Measurements from ENCODE around the gene FBN2.

The FBN2 gene

GRCh38 chr5:128477944-128478343 is 60.1 kb downstream of the FBN2 start:
- TF ChIP-seq CREB1 (IDR thresholded peaks at IDR 0.05; ENCODE audit: low read depth) (no peak), RAD21 (IDR thresholded peaks at IDR 0.05; ENCODE audit: low read depth) (no peak), TCF12 (IDR thresholded peaks at IDR 0.05; ENCODE audit: low read depth) (no peak), MAX (IDR thresholded peaks at IDR 0.05) (no peak), EP300 (IDR thresholded peaks at IDR 0.05; ENCODE audit: borderline replicate concordance) (no peak), USF1 (IDR thresholded peaks at IDR 0.05) (no peak), EGR1 (IDR thresholded peaks at IDR 0.05) (no peak), NFIC (IDR thresholded peaks at IDR 0.05) (no peak), TEAD4 (IDR thresholded peaks at IDR 0.05) (no peak), CEBPB (IDR thresholded peaks at IDR 0.05) (no peak), REST (IDR thresholded peaks at IDR 0.05; ENCODE audit: low read depth) (no peak), TAF1 (IDR thresholded peaks at IDR 0.05; ENCODE audit: low read depth) (no peak), YY1 (IDR thresholded peaks at IDR 0.05; ENCODE audit: low read depth) (no peak), FOXM1 (IDR thresholded peaks at IDR 0.05; ENCODE audit: borderline replicate concordance, low read depth) (no peak), ZBTB7A (IDR thresholded peaks at IDR 0.05; ENCODE audit: low read depth) (no peak)

GRCh38 chr5:128475693-128476092 is 62.4 kb downstream of the FBN2 start:
- TF ChIP-seq FOXM1 (IDR thresholded peaks at IDR 0.05; ENCODE audit: borderline replicate concordance, low read depth): no peak
- no peak for TF ChIP-seq TCF12 (IDR thresholded peaks at IDR 0.05; ENCODE audit: low read depth)
- no peak for TF ChIP-seq CREB1 (IDR thresholded peaks at IDR 0.05; ENCODE audit: low read depth)
- TF ChIP-seq TAF1 (IDR thresholded peaks at IDR 0.05; ENCODE audit: low read depth): no peak

- TF ChIP-seq NFIC (IDR thresholded peaks at IDR 0.05) (no peak), USF1 (IDR thresholded peaks at IDR 0.05) (no peak), FOXM1 (IDR thresholded peaks at IDR 0.05; ENCODE audit: borderline replicate concordance, low read depth) (no peak), TAF1 (IDR thresholded peaks at IDR 0.05; ENCODE audit: low read depth) (no peak), EP300 (IDR thresholded peaks at IDR 0.05; ENCODE audit: borderline replicate concordance) (no peak), REST (IDR thresholded peaks at IDR 0.05; ENCODE audit: low read depth) (no peak), CREB1 (IDR thresholded peaks at IDR 0.05; ENCODE audit: low read depth) (no peak), CEBPB (IDR thresholded peaks at IDR 0.05) (no peak)
Measured at GRCh38 chr5:128472919-128473318, 65.1 kb downstream of the FBN2 start.

- TF ChIP-seq REST (IDR thresholded peaks at IDR 0.05; ENCODE audit: low read depth) (no peak), YY1 (IDR thresholded peaks at IDR 0.05; ENCODE audit: low read depth) (no peak), TCF12 (IDR thresholded peaks at IDR 0.05; ENCODE audit: low read depth) (no peak), TAF1 (IDR thresholded peaks at IDR 0.05; ENCODE audit: low read depth) (no peak), FOXM1 (IDR thresholded peaks at IDR 0.05; ENCODE audit: borderline replicate concordance, low read depth) (no peak), NFIC (IDR thresholded peaks at IDR 0.05) (no peak), USF1 (IDR thresholded peaks at IDR 0.05) (no peak), CREB1 (IDR thresholded peaks at IDR 0.05; ENCODE audit: low read depth) (no peak), ZBTB7A (IDR thresholded peaks at IDR 0.05; ENCODE audit: low read depth) (no peak), RAD21 (IDR thresholded peaks at IDR 0.05; ENCODE audit: low read depth) (no peak), EP300 (IDR thresholded peaks at IDR 0.05; ENCODE audit: borderline replicate concordance) (no peak), TEAD4 (IDR thresholded peaks at IDR 0.05) (no peak), CEBPB (IDR thresholded peaks at IDR 0.05) (no peak), EGR1 (IDR thresholded peaks at IDR 0.05) (no peak), MAX (IDR thresholded peaks at IDR 0.05) (no peak)
Measured at GRCh38 chr5:128472036-128472435, 66.0 kb downstream of the FBN2 start.
